Measurements from ENCODE around the gene COL27A1. TPM values are rescaled to one million over a fixed set of nuclear protein-coding genes. Genes with fewer than 3 reads are reported as not detected.

The COL27A1 gene
- total RNA-seq, 1 experiment from 2014 or later, result 3.1 TPM

DNA sequence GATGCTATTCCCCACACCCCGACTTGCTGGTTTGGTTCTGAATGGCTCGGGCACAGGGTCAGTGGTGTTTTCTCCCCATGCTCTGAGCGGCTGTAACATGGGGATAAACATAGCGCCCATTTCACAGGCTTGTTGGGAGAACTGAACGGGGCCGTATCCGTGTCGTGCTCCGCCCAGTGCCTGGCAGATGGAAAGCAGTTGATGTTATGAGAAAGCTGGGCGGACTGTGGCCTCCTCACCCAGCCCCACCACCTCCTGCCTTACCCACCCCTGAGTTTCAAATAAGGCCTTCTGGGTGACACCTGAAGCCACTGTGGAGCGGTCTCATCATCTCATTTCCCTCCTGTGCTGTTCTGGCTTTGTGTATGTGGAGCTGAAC, 188.8 kb downstream of the COL27A1 start:
- in situ Hi-C loops (cut with HindIII; ENCODE audit: low pct_unique_long_range_greater_than_20kb, low sequenced_read_pairs), result no loop called here
- DNase-seq (ENCODE audit: low read depth), result no peak

DNA sequence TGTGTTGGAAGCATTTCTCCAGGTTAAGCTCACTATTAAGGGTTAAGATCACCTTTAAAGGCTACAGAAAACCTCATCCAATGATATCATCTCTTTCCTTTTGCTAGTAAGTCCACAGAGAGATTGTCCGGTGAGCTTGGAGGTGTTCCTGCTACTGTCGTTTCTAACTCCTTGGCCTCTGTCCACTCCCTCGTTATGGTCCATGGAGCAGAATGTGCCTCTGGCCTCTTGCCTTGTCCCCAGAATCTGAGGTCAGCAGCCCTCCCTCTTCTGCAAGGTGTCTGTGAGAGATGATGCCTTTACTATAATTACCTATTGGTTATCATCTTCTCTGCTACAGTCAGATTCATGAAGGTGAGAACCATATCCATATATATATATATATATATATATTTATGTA, 189.4 kb downstream of the COL27A1 start:
- peak; percentile 50 for DNase-seq (ENCODE audit: low read depth)
- in situ Hi-C loops (cut with HindIII; ENCODE audit: low pct_unique_long_range_greater_than_20kb, low sequenced_read_pairs), result no loop called here

DNA sequence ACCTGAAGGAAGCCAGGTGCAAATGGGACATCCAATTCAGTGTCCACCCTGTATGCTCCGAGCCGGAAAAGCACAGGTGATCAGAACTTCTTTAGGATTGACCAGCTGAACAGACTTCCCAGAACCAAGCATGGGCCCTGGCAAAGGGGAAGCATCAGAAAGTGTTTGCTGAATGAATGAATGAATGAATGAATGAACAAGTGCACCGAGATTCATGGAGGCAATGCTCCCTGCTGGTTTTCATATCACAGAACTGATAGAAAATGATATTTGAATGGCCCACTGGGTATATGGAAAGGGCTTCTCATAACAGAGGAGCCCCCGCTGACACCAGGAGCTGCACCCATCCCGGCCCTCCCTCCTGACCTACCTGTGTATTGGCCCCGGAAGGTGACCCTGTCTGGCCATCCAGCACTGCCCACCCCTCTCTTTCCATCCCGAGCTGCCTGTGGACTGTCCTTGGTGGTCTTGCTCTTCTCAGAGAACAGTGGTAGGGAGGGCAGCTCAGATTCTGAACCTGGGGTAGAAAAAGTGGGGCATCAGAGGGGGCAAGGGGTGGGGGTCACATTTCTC, 190.2 kb downstream of the COL27A1 start:
- in situ Hi-C loops (cut with HindIII; ENCODE audit: low pct_unique_long_range_greater_than_20kb, low sequenced_read_pairs), result no loop called here
- no peak for DNase-seq (ENCODE audit: low read depth)

DNA sequence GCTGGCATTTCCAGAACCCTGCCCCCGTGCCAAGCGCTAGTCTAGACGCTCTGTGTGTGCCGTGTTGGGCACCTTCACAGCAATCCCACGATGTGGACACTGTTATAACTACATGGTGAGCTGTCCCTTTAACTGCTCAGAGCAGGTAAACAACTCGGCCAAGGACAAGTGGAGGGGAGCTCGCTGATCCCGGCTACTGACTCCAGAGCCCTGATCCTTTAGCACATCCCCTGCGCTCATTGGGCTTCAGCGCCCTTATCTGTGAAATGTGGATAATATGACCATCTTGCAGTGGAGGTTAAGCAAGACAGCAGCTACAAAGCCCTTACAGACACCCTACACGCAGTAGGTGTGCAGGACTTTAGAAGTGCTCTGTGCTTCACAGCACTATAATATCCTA, 190.8 kb downstream of the COL27A1 start:
- in situ Hi-C loops (cut with HindIII; ENCODE audit: low pct_unique_long_range_greater_than_20kb, low sequenced_read_pairs), result no loop called here
- DNase-seq (ENCODE audit: low read depth), result no peak

DNA sequence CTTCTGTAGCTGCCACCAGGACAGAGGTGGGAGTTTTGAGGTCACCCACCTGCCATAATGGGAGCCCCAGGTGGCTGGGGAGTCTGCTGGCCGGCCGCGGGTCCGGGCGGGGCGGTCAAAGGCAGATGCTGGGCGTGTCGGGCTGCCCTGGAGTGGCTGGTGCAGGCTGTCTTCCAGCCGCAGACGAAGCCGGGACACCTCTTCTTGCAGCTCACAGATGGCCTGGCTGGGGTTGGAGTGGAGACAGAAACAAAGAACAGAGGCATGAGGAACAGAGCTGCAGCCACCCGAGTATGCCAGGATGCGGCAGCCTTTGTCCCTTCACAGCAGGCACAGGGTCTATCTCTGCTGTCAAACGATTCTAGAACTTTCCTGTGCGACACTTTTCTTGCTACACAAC, 192.3 kb downstream of the COL27A1 start:
- in situ Hi-C loops (cut with HindIII; ENCODE audit: low pct_unique_long_range_greater_than_20kb, low sequenced_read_pairs), result no loop called here
- DNase-seq (ENCODE audit: low read depth), result no peak

DNA sequence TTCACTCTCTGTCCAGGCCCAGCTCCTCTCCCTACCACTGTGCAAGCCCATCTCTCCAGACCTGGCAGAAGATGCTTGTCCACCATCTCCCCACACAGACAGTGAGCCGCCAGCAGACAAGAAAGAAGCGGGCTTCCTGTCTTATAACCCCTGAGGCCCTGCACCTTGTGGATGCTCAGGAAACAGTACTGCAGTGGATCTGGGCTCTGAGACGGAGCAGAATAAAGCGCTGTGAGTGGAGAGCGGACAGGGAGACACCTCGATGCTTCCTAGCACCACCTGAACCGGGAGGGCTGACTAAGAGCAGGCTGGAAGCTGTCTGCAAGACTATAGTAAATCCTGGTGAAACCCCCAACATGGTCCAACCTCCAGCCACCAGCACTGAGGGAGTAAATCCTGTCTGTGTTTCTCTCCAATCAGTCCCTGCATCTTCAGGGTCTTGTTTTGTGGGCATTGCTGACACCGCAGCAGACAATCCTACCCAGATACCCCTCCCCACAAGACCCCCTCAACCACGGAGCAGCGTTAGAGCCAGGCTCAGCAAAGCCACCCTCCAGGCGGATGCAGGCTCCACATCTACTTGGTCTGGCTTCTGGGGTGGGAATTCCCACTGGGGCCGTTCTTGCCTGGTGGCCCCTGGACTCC, 193.0 kb downstream of the COL27A1 start:
- no peak for DNase-seq (ENCODE audit: low read depth)
- in situ Hi-C loops (cut with HindIII; ENCODE audit: low pct_unique_long_range_greater_than_20kb, low sequenced_read_pairs), result no loop called here

DNA sequence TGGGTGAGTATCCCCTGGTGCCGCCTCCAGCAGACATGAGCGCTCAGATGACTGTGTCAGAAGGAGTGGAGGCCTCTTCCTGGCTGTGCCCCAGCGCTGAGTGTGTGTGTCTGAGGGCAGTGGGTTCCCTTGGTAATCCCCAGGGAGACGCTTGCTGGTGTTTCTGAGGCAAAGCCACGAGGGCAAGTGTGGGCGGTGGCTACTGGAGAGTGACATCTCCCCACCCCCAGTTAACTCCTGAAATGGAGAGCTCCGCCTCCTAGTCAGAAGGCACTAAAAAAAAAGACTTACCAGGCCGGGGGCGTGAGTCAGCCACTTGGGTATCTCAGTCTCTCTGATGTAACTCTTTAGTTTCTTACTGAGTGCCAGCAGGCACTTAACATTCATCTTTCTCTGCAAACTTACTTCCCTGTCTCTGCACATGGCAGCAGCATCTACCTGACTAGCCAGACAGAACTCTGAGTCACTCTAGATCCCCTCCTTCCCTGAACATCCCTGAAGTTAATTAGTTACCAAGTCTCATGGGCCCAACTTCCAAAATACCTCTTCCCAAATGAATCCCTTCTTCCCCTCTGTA, 193.7 kb downstream of the COL27A1 start:
- peak; percentile 99 for DNase-seq (ENCODE audit: low read depth)
- in situ Hi-C loops (cut with HindIII; ENCODE audit: low pct_unique_long_range_greater_than_20kb, low sequenced_read_pairs), result no loop called here

DNA sequence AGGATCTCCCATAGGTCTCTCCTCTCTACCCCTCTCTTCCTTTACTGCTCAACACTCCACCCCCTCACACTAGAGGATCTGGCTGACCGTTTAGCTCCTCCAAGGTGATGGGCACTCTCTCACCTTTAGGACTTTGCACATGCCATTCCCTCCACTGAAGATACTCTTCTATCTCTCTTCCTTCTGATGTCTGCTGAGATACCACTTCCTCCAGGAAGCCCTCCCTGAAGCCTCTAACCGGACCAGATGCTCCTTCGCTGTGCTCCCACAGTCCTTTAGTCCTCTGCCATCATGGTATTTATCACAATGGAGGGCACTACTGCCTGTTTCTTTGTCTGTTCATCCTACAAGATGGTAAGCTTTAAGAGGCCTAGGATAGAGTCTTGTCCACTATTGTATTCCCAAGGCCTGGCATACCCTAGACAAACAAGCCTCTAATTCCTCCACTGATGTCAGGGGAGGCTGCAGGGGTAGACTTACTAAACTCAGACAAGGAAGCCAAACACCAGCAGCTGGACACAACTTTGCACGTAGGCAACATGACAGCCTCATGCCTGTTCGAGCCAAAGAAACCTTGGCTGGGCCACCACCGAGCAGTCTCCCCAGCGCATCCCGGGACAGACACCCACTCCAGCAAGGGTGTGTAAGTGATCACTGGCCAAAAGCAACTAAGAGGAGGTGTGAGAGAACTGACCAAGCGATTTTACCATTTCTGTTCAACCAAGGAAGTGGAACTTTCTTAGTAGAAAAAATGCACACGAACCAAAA, 194.6 kb downstream of the COL27A1 start:
- in situ Hi-C loops (cut with HindIII; ENCODE audit: low pct_unique_long_range_greater_than_20kb, low sequenced_read_pairs), result no loop called here
- DNase-seq (ENCODE audit: low read depth), result no peak

DNA sequence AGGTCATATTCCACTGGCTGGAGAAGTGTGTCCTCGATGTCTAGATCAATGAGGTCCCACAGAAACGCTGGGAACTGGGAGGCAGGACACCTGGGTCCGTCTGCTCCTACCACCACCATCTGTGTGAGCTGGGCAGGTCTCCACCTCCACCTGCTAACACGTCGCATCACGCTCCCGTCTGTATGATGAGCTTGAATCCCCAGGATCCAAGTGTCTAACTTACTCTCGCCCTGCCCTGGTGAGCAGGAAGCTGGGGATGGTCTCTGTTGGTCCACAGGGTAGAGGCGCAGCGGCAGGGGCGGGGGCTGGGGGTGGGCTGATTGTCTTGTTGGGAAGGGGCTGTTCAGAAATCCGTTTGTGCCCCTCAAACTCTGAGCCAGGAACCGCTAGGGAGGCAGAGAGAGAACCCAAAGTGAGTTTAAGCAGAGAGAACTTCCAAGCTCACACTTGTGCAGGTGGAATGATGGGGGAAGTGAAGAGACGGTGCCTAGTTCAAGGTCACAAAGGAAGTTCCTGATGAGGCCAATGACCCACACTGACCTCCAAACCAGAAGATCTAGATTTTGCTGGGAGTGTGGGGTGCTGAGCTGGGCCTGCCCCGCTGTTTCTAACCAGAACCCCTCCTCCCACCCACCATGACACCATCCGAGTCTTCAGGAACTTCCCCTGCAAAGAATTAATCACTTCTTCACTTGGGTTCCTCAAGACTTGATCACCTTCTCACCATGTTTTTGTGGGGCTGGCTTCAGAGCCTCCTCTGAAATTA, 195.5 kb downstream of the COL27A1 start:
- no peak for DNase-seq (ENCODE audit: low read depth)
- in situ Hi-C loops (cut with HindIII; ENCODE audit: low pct_unique_long_range_greater_than_20kb, low sequenced_read_pairs), result no loop called here

DNA sequence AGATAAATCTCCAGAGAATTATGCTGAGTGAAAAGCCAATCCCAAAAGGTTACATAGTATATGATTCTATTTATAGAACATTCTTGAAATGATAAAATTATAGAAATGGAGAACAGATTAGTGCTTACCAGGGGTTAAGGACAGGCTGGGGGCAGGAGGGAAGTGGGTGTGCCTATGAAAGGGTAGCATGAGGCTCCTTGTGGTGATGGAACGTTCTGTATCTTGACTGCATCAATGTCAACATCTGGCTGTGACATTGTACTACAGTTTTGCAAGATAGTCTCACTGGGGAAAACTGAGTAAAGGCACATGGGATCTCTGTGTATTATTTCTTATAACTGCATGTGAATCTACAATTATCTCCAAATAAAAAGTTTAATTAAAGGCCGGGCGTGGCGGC, 196.6 kb downstream of the COL27A1 start:
- no peak for DNase-seq (ENCODE audit: low read depth)
- in situ Hi-C loops (cut with HindIII; ENCODE audit: low pct_unique_long_range_greater_than_20kb, low sequenced_read_pairs), result no loop called here

DNA sequence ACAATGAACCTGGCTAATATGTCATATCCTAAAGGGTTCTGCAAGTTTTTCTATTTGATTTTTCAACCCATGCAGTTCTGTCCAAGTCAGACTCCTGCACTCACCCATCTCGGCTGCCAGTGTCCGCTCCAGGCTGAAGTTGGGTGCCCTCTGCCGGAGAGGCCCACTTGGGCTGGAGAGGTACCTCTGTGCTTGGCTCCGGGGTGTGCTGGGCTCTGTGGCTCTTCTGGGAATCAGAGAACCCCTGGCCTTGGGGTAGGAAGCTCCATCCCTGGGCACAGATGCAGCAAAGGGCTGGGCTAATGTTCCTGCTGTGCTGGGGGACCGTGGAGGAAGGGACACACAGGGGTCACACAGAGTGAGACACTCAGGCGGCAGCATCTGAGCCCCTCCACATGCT, 200.5 kb downstream of the COL27A1 start:
- in situ Hi-C loops (cut with HindIII; ENCODE audit: low pct_unique_long_range_greater_than_20kb, low sequenced_read_pairs), result no loop called here
- no peak for DNase-seq (ENCODE audit: low read depth)

DNA sequence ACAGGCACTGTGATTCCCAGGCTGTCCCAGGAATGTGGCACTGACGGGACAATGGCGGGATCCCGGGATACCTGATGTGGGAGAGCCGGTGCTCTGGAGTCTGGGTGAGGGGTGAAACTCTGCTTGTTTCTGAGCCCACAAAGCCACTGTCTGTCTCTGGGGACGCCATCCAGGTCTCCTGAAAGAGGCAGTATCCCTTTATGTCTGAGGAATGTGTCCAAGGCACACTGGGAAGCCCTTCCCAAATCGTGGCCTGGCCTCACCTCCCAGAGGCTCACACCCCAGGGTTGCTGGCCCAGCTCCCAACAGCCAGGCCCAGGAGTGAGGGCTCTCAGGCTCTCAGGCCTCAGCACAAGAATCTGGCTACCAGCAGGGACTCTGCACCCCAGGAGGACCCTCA, 201.5 kb downstream of the COL27A1 start:
- in situ Hi-C loops (cut with HindIII; ENCODE audit: low pct_unique_long_range_greater_than_20kb, low sequenced_read_pairs), result no loop called here
- no peak for DNase-seq (ENCODE audit: low read depth)

DNA sequence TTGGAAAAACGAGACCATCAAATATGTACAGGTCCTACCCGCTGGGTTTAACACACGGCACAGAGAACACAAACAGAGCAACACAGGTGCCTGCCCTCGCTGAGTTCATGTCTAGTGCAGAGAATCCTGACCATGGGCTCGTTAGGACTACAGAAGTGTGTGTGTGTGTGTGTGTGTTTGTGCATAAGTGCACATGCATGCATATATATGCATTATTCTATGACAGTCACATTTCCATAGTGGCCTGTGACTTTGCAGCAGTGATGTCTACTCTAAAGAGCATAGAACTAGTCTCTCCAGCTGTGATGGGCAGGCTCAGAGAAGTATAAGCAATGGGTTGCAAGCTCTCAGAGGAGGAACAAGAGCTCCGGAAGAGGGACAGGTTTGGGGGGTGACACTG, 202.0 kb downstream of the COL27A1 start:
- no peak for DNase-seq (ENCODE audit: low read depth)
- in situ Hi-C loops (cut with HindIII; ENCODE audit: low pct_unique_long_range_greater_than_20kb, low sequenced_read_pairs), result no loop called here

DNA sequence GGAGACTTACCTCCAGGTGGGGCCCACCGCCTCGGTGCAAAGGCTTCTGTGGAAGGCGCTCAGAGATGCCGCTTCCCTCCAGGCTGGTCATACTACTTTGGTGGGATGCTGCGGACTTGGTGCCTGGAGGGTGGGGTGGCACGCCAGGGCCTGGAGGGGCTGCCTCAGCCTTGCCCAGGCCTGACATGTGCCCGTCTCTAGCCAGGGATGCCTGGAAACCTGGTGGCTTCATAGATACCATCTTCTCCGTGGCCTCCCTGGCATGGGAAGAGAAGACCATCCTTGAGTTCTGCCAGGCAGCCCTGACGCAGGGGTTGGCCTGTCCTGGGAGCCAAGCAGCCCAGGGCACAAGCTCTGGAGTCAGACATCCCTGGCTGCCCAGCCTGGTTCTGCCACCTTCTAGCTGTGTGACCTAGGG, 202.6 kb downstream of the COL27A1 start:
- DNase-seq (ENCODE audit: low read depth), result no peak
- in situ Hi-C loops (cut with HindIII; ENCODE audit: low pct_unique_long_range_greater_than_20kb, low sequenced_read_pairs), result no loop called here

DNA sequence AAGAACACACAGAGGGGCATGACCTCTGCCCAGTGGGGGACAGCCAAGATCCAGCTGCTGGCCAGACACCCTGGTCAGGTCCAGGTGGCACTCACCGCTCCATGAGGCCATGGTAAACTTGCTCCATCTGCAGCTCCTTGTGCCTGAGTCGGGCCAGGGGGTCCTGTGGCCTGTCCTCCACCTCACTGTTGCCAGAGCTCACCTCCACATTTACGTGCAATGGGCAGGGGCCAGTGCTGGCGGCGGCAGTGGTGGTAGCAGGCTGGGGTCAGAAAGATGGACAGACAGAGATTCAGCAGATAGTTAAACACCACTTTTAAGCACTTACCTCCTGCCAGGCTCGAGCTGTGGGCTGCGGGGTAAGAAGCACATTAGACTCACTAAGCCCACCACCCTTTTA, 204.5 kb downstream of the COL27A1 start:
- in situ Hi-C loops (cut with HindIII; ENCODE audit: low pct_unique_long_range_greater_than_20kb, low sequenced_read_pairs), result no loop called here
- no peak for DNase-seq (ENCODE audit: low read depth)

DNA sequence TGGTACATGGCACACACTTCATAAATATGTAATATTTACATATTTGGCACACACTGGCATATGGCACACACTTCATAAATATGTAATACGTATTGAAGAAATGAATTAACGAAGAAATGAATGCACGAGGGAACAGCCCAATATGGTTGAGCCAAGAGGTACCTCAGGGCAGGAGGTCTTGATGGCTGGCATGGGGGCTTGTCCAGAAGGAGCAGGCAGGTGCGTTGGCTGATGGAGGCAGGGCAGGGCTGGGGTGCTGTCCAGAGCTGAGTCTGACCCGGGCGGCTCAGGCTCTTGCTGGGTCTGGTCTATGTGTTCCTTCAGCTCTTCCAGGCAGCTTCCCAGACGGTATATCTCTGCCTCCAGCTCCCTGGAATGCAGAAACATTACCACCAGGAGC, 206.2 kb downstream of the COL27A1 start:
- DNase-seq (ENCODE audit: low read depth), result no peak
- in situ Hi-C loops (cut with HindIII; ENCODE audit: low pct_unique_long_range_greater_than_20kb, low sequenced_read_pairs), result no loop called here

All from Caki2 (cell line).